HG03135 (cell line): Measurements from ENCODE around the gene SMARCC2.
"Not testable (repeated sequence)": the region's sequence is repeated elsewhere in the genome, so short reads cannot be mapped to it uniquely, and the experiment has no call there.

Experiments
- ATAC-seq: cut with Tn5 transposase; IDR thresholded peaks from one replicate; pipeline ENCODE4 v1.9.1; 2021; ENCODE audit warnings: mild to moderate bottlenecking, moderate library complexity; ENCODE audit not compliant: unreplicated experiment

SMARCC2 gene

GRCh38 chr12:56126732-56127239 lies 62.5 kb downstream of the SMARCC2 start:
- ATAC-seq = no peak

GRCh38 chr12:56124133-56124532 lies 65.2 kb downstream of the SMARCC2 start:
- ATAC-seq = no peak

- ATAC-seq = no peak
Observed at GRCh38 chr12:56122637-56123036, 66.6 kb downstream of the SMARCC2 start.

- no peak for ATAC-seq
Observed at GRCh38 chr12:56121204-56121870, 67.9 kb downstream of the SMARCC2 start.

- no peak for ATAC-seq
Observed at GRCh38 chr12:56120158-56120846, 69.0 kb downstream of the SMARCC2 start.

- no peak for ATAC-seq
Observed at GRCh38 chr12:56119361-56119796, 69.9 kb downstream of the SMARCC2 start.

GRCh38 chr12:56118688-56119357 lies 70.5 kb downstream of the SMARCC2 start:
- peak; percentile 0 for ATAC-seq

- peak; percentile 83 for ATAC-seq
Observed at GRCh38 chr12:56117778-56118687, 71.2 kb downstream of the SMARCC2 start, which contains the start of gene ZC3H10. Gene ZC3H10 (plus strand): TSS chr12:56118266. CDS start chr12:56120563, 2,297 bp downstream.

GRCh38 chr12:56117082-56117706 lies 72.1 kb downstream of the SMARCC2 start:
- not testable (repeated sequence) for ATAC-seq

- peak; percentile 36 for ATAC-seq
Observed at GRCh38 chr12:56116267-56117081, 72.8 kb downstream of the SMARCC2 start, which contains the start of gene RPL41. Gene RPL41 (plus strand): TSS chr12:56116633.

GRCh38 chr12:56115329-56115728 lies 74.0 kb downstream of the SMARCC2 start:
- ATAC-seq = no peak

GRCh38 chr12:56114084-56114483 lies 75.2 kb downstream of the SMARCC2 start:
- no peak for ATAC-seq
